ENCODE measurements around the gene AKAP3.

Gene AKAP3

DNA sequence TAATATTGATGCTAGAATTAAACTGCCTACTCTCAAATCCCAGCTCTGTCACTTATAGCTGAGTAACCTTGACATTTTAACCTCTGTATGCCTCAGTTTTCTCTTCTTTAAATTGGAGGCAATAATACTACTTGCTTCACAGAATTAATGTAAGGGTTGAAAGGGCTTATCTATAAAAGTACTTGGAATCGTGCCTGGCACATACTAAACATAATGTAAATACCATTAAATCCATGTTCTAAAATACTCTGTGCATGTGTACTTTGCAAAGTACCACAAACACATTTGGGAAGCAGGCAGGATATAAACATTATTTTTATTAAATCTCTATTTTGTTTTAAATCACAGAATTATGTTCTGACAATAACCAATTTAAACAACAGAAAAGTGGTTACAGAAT lies 44.9 kb downstream of the AKAP3 start:
- in situ Hi-C loops (cut with HindIII; ENCODE audit: low sequenced_read_pairs), result no loop called here

DNA sequence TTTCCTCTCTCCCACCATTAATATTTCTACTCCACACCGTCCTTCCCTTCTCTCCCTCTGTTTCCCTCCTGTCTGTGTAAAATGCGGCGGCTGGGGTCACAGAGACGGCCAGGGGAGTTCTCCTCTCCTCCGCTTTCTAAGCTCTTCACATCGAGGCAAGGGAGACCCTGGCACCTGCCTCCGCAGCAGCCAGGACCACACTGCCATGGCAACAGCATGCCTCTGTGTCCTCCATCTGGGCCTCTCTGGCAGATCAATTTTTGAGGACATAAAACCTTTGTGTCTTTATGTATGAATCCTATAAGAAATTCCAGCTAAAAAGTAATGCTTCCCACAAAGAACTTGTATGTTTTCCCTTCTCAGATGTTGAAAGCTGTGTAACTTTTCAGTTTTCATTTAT lies 45.4 kb downstream of the AKAP3 start:
- in situ Hi-C loops (cut with HindIII; ENCODE audit: low sequenced_read_pairs), result no loop called here

DNA sequence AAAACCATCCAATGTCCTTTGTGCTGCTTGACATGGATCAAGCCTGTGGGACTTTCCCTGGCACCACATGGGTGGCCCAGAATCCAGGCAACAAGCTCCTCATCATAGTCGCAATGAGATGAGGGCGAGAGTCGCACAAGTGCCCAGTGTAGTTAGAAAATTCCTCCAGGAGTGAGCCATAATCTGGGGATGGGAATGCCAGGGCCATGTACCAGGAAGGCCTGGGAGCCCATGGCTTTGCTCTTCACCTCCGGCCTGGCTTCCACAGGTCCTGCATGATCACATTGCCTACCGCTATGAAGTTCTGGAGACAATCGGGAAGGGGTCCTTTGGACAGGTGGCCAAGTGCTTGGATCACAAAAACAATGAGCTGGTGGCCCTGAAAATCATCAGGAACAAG lies 53.0 kb downstream of the AKAP3 start:
- in situ Hi-C loops (cut with HindIII; ENCODE audit: low sequenced_read_pairs), result no loop called here

GRCh38 chr12:4591180-4591687 lies 57.6 kb downstream of the AKAP3 start:
- in situ Hi-C loops (cut with HindIII; ENCODE audit: low sequenced_read_pairs), result no loop called here

DNA sequence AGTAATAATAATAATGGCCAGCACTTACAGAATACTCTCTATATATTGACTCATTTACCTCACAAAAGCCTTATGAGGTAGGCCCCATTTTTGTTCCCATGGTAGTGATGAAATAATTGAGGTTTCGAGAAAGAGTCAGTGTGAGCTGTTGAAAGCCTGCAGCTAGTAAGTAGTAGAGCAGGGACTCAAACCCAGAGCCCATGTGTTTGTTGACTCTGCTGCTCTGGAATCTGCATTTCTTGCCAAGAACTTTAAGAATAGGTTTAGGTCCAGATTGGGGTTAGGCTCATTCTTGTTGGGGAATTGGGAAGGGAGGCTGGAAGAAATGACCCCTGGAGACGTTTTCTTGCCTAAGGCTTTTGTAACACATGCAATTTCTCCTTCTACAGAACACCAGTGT lies 58.9 kb downstream of the AKAP3 start:
- in situ Hi-C loops (cut with HindIII; ENCODE audit: low sequenced_read_pairs), result no loop called here

DNA sequence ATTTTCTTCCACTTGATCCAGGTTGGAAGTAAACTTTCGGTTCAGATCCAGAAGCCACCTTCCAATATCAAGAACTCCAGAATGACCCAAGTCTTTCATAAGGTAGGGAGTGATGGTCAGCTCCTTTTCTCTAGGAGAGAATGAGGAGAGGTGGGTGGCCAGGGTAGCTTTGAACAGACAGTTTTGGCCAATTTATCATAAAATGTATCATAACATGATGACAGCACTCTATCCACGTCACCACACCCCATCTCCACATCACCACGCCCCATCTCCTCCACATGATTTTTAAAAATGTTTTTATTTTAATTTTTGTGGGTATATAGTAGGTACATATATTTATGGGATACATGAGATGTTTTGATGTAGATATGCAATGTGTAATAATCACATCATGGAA lies 59.9 kb downstream of the AKAP3 start:
- in situ Hi-C loops (cut with HindIII; ENCODE audit: low sequenced_read_pairs), result no loop called here

GRCh38 chr12:4587108-4587507 lies 61.7 kb downstream of the AKAP3 start:
- in situ Hi-C loops (cut with HindIII; ENCODE audit: low sequenced_read_pairs), result no loop called here

DNA sequence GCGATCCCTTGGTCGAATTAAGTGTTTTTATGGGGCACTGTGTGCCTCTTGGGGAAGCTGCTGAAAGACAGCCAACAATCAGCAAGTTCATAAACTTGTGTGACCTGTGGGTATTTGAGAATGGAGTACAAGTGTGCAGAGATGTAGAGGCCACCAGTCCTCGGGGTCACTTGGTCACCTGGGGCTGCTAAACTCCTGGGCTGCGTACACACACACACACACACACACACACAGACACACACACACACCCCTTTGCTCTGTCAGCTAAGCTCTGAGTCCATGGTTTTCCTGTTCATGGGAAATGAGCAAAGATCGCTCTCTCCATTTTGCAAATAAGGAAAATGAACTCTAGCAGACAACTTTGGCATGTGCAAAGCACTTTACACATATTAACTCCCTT lies 62.4 kb downstream of the AKAP3 start:
- in situ Hi-C loops (cut with HindIII; ENCODE audit: low sequenced_read_pairs), result no loop called here

GRCh38 chr12:4584896-4585295 lies 64.0 kb downstream of the AKAP3 start:
- in situ Hi-C loops (cut with HindIII; ENCODE audit: low sequenced_read_pairs), result no loop called here

GRCh38 chr12:4584281-4584680 lies 64.6 kb downstream of the AKAP3 start:
- in situ Hi-C loops (cut with HindIII; ENCODE audit: low sequenced_read_pairs), result no loop called here

- in situ Hi-C loops (cut with HindIII; ENCODE audit: low sequenced_read_pairs), result no loop called here
These were observed 68.6 kb downstream of the AKAP3 start for GRCh38 chr12:4580281-4580688.

DNA sequence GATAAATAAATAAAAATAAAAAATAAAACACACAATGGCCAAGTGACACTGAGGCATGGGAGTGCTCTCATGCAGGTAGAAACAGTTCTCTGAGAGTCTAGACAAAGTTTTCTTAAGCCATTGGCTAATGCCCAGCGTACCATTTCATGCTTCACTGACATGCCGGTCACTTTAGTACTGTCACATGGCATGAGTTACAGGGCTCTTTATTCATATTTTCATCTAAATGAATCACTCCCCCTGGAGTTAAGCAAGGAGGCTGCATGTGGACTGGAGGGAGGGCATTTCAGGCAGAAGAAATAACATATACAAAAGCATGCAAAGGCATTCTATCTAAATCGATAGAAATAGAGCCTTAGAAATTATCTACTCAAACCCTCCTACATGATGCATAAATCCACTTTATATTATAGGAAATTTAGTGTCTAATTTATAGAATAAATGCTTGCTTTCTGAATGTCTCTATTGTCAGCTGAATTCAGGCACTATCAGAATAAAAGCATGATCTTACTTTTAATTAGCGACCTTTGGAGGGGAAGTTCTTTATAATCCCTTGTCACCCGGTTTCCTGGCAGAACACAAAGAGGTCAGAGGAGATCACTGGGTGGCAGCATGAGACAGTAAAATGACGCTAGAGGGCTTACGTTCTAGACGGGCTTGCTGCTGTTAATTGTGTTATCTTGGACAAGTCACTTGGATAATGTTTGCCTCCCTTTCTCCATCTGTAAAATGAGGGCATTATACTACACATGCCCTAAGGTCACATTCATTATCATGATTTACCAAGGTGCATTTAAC lies 69.3 kb downstream of the AKAP3 start:
- in situ Hi-C loops (cut with HindIII; ENCODE audit: low sequenced_read_pairs), result no loop called here

GRCh38 chr12:4572680-4573079 lies 76.2 kb downstream of the AKAP3 start:
- in situ Hi-C loops (cut with HindIII; ENCODE audit: low sequenced_read_pairs), result no loop called here

GRCh38 chr12:4569261-4569660 lies 79.6 kb downstream of the AKAP3 start:
- in situ Hi-C loops (cut with HindIII; ENCODE audit: low sequenced_read_pairs), result no loop called here

- in situ Hi-C loops (cut with HindIII; ENCODE audit: low sequenced_read_pairs), result no loop called here
These were observed 81.6 kb downstream of the AKAP3 start for GRCh38 chr12:4567073-4567881.

DNA sequence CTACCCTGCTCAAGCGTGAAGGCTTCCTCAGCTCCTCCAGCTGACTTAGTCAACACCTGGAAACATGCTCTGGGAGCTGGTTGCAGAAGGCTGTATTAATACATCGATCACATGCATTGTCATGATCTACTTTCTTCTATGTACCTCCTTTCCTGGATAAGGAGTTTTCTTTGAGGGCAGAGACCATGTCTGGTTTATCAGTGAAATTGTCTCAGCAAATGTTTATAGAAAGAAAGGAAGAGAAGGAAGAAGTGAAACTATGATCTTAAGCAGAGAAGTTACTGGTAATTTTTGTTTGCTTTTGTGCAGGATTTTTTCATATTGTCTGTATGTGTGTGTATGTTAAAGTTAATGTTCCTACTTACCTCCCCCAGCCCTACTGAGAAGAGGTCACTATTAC lies 82.4 kb downstream of the AKAP3 start:
- in situ Hi-C loops (cut with HindIII; ENCODE audit: low sequenced_read_pairs), result no loop called here

Measured in DLD1 (cell line).